Keratinocyte (primary cell): Measurements from ENCODE around the gene XKR8.
A peak's percentile ranks its signal among the peaks of the same experiment; 100 is the strongest.

Experiments used
- EZH2 ChIP-seq: IDR thresholded peaks from one replicate; pipeline ENCODE4 v1.6.1; 2012; ENCODE audit warnings: inconsistent platforms, mild to moderate bottlenecking, low read length, moderate library complexity
- TF ChIP-seq, protein P1 (sequence below), 3 experiments: IDR thresholded peaks in 1 of 3; conservative IDR thresholded peaks in 1 of 3; optimal IDR thresholded peaks in 1 of 3; 2 replicates in 2 of 3; 3 replicates in 1 of 3; pipeline versions ENCODE3 to v1.5.1; 2011; ENCODE audit warnings: low read length in 3 of 3, mild to moderate bottlenecking in 3 of 3, moderate library complexity in 2 of 3, control low read depth in 1 of 3, inconsistent platforms in 1 of 3; ENCODE audit not compliant: insufficient read depth in 2 of 3; ENCODE audit errors: extremely low read depth in 1 of 3

DNA sequence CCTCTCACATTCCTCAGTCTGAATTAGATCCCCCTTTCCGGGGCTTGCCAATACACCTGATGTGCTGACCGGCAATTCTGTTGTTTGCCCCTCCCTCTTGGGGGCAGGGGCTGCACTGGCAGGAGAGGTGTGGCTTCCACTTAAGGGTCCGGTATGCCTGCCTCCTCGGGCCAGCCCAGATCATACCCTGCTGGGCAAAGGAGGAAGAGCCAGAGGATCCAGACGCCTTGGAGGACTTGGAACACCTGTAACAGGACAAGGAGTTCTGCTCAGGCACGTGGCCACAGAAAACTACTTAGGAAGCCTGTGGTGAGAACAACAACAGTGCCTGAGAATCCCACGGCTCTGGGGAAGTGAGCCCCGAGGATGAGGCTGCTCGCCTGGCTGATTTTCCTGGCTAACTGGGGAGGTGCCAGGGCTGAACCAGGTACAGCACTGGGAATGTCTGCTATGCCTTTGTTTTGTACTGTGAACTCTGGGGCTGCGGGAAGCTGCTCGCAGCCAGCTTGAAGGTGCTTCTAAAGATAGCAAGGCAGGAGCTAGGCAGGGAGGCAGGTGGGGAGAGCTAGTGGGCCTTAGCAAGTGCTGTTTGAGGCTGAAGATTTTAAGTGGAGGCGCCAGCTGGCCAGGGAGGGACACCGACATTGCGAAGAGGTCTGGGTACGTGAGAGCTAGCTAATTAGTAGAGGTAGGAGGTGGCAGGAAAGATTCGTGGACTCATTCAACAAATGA lies 24.8 kb upstream of the XKR8 start, which contains the start of gene SMPDL3B:
- TF ChIP-seq EZH2 = no peak
- TF ChIP-seq, protein P1, sequence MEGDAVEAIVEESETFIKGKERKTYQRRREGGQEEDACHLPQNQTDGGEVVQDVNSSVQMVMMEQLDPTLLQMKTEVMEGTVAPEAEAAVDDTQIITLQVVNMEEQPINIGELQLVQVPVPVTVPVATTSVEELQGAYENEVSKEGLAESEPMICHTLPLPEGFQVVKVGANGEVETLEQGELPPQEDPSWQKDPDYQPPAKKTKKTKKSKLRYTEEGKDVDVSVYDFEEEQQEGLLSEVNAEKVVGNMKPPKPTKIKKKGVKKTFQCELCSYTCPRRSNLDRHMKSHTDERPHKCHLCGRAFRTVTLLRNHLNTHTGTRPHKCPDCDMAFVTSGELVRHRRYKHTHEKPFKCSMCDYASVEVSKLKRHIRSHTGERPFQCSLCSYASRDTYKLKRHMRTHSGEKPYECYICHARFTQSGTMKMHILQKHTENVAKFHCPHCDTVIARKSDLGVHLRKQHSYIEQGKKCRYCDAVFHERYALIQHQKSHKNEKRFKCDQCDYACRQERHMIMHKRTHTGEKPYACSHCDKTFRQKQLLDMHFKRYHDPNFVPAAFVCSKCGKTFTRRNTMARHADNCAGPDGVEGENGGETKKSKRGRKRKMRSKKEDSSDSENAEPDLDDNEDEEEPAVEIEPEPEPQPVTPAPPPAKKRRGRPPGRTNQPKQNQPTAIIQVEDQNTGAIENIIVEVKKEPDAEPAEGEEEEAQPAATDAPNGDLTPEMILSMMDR (optimal IDR thresholded peaks at IDR 0.05 in 1 of 3, IDR thresholded peaks at IDR 0.05 in 1 of 3, conservative IDR thresholded peaks at IDR 0.05 in 1 of 3; ENCODE audit: extremely low read depth in 1 of 3, insufficient read depth in 2 of 3, low read length in 3 of 3) = peak in 1 of 3 experiments; percentile 38
